GM12892 (cell line): ENCODE results near the gene SHISA9.

Experiments
- POLR2A ChIP-seq: IDR thresholded peaks from 2 replicates; pipeline ENCODE4 v1.6.1; 2011; ENCODE audit warnings: low read depth, low read length, control low read depth
- POLR2AphosphoS5 ChIP-seq: IDR thresholded peaks from 2 replicates; pipeline ENCODE4 v1.6.1; 2011; ENCODE audit warnings: low read depth, low read length, control low read depth

DNA sequence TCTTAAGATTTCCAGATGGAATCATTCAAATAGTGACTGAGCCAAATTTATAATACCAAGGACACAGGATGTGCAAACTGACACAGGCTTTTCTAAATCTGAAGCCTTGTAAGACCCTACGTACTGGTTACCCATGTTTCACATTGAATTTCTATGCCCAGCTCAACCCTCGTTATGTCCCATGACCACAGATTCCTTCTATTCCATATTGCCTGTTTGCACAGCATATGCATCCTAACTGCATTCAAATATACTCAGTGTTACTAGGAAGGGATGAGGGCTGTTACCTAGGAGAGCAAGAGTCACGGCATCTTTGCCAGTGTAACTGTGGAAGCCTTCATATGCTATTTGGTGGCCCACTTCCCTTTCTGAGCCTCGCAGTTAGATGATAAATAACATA, 305.2 kb downstream of the SHISA9 start:
- TF ChIP-seq POLR2A (no peak), POLR2AphosphoS5 (no peak)
